SH-SY5Y (cell line): ENCODE results near the gene NAA20.

Source experiments
- GATA2 ChIP-seq: IDR thresholded peaks from 2 replicates; pipeline ENCODE4 v1.6.1; 2011; ENCODE audit warnings: mild to moderate bottlenecking, low read depth, low read length
- GATA3 ChIP-seq: IDR thresholded peaks from 2 replicates; pipeline ENCODE4 v1.6.1; 2011; ENCODE audit warnings: low read depth, mild to moderate bottlenecking, low read length, moderate library complexity

The NAA20 gene

DNA sequence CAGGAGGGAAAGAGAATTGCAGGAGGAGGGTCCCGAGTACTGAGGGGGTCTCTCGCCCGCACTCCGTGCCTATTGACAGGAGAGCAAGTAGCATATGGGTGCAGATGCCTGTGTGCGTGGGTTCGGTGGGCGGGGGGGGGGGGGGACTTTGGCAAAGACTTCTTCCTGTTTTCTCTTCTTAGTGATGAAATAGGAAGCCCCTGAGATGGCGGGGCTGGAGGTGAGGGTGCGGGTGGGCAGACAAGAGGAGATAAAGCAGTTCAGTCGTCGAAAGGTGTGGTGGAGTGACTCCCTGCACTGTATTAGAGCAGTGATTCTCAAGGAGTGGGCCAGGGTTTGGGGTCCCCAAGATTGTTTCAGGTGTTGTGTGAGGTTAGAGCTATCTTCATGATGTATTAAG lies 3.7 kb downstream of the NAA20 start:
- TF ChIP-seq GATA2, result no peak
- no peak for TF ChIP-seq GATA3

DNA sequence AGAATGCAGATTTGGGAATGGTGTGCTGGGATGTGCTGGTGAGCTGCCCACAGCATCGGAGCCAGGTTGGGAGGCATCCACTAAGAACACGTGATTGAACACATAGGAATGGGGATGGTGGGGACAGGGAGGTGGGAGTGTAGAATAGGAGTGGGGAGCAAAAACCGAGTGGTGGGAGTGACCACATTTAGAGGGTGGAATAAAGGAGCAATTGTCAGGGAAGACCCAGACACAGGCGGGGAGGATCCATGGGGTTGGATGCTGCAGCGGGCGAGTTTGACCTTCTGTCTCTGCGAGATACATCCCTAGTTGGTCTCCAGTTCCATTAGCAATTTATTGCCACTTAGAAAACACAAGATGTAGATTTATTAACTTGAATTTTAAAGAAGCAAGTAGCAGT lies 4.7 kb downstream of the NAA20 start:
- TF ChIP-seq GATA2 (no peak), GATA3 (no peak)

DNA sequence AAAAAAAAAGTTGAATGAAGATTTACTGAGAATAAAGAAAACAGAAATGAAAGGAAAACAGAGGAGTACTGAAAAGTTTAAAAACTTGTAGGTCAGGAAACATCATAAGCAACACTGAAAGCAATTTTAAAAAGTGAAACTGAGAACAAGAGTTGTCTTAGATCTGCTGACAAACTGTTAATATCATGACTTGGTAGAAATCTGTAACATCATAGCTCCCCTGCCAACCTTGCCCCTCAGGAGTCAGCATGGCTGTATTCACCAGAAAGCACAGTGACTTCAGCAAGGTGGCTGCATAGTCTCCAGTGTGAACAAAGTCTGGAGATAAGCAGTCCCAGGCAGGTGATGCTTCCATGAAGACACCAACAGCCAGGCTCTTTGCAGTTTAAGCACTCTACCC lies 5.3 kb downstream of the NAA20 start:
- TF ChIP-seq GATA2 (no peak), GATA3 (no peak)

DNA sequence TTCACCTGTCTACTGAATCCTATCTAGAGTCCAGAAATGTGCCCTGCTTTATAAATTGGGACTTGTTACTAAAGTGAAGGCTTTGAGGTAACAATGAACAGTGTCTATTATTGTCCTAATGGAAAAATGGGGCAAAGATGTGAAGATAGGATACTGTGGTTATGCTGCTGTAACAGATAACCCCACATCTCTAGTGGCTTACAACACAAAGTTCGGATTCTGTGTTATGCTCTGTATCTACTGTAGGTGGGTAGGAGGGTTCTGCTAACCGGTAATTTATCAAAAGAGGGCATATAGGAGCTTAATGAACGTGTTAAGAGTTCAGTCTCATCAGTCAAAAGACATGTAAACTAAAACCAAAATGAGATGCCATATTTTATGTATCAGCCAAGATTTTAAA lies 6.2 kb downstream of the NAA20 start:
- TF ChIP-seq GATA2 (no peak), GATA3 (no peak)

DNA sequence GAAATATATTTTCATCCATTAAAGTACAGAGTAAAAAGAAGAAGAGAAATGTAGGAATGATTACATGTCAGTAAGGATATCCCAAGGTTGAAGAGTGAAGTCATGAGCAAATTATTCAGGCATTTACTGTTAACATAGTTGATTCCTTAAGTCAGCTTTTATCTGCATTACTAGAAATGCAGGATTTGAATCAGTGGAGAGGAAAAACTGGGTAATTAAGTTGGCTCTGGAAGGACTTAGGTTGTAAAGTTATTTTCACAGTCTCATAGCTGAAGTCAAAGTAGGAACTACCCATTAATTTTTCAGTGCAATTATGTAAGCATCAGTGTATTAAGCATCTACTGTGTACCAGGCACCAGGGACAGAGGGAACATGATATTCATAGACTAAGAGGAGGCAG lies 7.8 kb downstream of the NAA20 start:
- TF ChIP-seq GATA2 (no peak), GATA3 (no peak)

DNA sequence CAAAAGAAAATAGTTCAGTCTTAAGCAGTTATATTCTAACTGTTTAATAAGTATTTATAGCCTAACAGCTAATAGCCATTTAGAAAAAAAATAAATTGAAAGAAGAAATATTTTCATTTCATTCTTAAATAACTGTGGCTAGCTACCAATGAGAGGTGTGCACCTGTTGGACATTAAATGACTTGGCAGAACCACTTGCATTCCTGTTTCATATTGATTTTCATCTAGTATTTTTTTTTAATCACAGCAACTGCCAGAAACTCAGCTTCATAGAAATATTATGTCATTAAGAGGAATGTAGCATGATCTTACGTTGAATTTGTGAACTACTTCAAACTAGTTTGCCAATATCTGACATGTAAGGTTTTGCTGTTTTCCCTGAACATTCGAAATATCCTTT lies 10.1 kb downstream of the NAA20 start:
- no peak for TF ChIP-seq GATA3
- no peak for TF ChIP-seq GATA2

DNA sequence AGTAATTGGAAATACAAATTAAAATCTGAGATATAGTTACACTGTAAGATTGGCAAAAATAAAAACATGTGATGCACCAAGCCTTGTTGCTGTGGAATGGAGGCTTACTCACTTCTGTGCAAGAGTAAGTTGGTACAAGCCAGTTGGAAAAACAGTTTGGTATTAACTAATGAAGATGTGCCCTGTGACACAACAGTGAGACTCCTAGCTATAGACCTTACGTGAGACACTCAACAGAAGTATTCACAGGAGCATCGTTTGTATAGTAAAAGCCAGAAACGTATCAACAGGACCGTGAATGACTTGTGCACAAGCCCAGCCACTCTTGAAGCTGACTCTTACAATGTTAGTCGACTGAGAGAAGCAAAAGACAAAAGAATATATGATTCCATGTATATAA lies 14.6 kb downstream of the NAA20 start:
- TF ChIP-seq GATA2, result no peak
- TF ChIP-seq GATA3, result no peak

DNA sequence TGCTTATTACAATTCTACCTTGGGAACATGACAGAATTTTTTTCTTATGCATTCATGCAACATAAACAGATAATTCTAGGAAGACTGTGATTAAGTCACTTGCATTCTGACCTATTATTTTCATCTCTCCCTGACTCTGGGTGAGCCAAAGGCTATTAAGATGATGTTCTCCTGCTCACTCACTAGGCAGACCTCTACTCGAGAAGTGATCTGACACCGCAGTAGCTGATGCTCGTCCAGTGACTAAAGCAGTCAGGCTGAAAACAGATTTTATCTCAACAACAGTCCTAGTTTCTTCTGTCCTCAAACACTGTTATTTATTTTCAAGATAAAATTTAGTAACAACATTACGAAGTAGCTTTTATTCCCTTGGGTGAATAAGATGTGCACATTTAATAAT lies 17.3 kb downstream of the NAA20 start:
- peak; percentile 65 for TF ChIP-seq GATA2
- TF ChIP-seq GATA3, result no peak

DNA sequence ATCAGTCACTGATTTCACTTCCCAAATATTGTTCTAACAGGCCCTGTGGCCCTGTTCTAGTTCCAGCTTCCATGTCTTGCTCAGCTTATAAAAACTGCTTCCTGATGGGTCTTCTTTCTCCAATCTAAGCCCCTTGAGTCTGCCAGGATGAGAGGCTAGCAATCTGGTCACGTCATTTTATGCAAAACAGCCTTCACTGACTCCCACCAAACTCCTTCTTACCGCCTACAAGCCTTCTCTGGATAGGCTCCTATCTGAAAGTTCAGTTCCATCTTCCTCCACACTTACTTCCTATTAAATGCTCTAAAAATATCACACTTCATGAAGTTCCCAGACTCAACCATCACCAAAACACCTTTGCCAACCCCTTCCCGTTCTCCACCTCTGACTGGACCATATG lies 19.6 kb downstream of the NAA20 start:
- no peak for TF ChIP-seq GATA2
- TF ChIP-seq GATA3, result no peak

DNA sequence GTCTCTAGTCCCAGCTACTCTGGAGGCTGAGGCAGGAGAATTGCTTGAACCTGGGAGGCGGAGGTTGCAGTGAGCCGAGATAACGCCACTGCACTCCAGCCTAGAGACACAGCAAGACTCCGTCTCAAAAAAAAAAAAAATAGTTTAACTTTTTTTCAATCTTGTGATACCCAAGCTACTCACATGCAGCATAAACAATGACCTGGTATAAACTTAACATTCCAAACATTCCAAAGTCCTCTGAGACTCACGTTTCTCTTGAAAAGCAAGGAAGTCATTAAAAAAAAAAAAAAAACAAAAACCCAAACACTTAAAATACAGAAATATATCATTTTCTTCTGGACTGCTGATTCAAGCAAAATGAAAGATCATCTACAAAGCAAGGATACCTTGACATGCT lies 20.8 kb downstream of the NAA20 start:
- no peak for TF ChIP-seq GATA2
- TF ChIP-seq GATA3, result no peak

DNA sequence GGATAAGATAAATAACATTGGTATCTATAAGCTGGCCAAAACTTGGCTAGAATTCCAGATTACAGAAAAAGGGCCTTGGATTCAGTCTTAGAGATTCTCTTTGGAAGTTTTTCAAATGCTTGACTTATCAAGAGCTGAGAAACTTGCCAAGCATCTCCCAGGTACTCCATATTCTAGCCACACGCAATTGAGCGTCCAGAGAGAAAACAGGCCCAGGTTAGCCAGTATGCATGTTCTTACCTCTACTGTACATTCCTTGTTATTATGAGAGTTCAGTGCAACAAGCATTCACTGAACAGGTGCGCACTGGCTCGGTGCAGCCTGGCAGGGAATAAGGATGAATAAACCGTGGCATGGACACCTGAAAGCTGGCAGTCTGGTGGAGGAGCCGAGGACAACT lies 21.4 kb downstream of the NAA20 start:
- no peak for TF ChIP-seq GATA2
- no peak for TF ChIP-seq GATA3

DNA sequence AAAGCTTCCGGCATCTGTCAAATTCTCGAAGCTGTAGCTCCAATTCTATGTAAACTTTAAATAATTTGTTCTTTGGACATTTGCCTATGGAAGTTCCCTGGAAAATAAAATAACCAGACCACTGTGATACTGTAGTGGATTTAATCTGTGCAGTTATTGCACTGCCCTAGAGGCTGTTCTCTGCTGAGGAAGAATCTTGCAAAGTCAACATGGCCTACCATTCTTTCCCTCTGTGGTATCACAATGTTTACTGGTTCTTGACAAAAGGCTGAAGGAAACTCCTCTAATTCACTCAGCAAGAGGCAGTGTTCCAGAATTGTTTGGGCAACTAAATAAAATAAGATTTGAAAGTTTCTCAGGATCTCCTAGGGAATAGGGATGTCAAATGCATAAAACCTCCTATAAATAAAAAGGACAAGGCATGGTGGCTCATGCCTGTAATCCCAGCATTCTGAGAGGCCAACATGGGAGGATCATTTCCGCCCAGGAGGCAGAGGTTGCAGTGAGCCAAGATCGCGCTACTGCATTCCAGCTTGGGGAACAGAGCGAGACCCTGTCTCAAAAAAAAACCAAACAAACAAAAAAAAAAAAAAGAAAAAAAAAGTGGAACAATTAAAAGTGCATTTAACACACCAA lies 22.7 kb downstream of the NAA20 start:
- TF ChIP-seq GATA3 (no peak), GATA2 (no peak)

DNA sequence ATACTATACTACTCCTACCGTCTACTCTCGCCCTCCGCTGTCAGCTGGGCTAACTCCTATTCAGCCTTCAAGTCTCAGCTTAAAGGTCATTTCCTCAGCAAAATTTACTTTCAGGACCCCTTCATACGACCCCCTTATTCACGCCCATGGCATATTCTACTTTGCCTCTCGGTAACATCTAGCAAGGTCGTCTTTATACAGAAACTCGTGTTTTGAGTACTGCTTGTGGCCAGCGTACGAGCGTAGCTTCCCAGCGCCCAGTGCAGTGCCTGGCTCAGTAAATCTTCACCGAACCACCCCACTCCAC lies 34.6 kb downstream of the NAA20 start:
- no peak for TF ChIP-seq GATA3
- no peak for TF ChIP-seq GATA2

DNA sequence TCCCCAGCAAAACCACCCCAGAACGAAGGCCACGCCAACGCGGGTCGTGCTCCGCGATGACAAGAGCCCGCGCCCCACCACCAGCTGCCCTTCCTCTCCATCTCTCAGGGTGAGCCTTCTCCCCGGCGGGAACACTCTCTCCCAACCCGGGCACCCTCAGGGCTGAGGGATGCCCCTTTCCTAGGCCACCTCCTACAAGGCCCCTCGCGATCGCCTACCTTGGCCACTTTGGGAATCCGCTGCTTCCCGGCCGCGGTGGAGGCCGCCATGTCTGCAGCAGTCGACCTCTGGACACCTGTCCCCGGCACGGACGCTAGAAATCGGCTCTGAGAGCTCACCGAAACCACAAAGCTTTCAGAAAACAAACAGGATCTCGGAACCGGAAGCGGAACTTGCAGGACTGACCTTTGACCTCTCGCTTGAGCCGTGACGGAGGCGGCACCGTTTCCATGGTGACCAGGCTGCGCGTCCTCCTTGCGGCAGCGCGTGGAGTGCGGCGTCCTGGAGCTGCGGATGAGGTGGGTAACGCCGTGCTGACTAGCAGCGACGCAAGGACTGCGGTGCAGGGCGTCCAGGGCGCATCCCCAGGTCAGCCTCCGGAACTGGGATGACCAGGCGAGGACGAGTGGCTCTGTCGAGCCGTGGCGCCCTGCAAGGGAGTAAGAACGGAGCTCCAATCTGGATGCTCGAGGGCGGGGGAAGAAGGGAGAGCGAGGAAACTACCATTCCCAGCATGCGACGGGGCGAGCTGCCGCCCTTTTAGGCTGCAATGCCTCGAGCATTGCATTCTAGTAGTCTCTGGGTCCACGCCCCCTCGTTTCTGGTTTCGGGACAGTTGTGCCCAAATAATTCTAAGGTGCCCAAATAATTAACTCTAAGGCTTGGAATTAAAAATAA lies 35.2 kb downstream of the NAA20 start, which contains the start of the genes CFAP61 and CRNKL1:
TSS of gene CFAP61 (plus strand) at position 459 of the 897 bp plus-strand sequence. CDS start 4,122 bp downstream, outside the sequence.
TSS of gene CRNKL1 (minus strand) at position 393 of the 897 bp plus-strand sequence. CDS start at position 269, 124 bp downstream.
- TF ChIP-seq GATA2, result no peak
- no peak for TF ChIP-seq GATA3
